ENCODE measurements around the gene PDGFB.

- no peak for TF ChIP-seq CTCF (IDR thresholded peaks at IDR 0.05 in 8 of 11, conservative IDR thresholded peaks at IDR 0.05 in 3 of 11)
- no peak for TF ChIP-seq POLR2AphosphoS5 (IDR thresholded peaks at IDR 0.05)
- TF ChIP-seq POLR2A (IDR thresholded peaks at IDR 0.05): no peak
Measured at GRCh38 chr22:39293766-39294368, 49.1 kb upstream of the PDGFB start.
